Measurements from ENCODE around the gene SOS1.
"Not testable (repeated sequence)": the region's sequence is repeated elsewhere in the genome, so short reads cannot be mapped to it uniquely, and the experiment has no call there.

Gene SOS1

DNA sequence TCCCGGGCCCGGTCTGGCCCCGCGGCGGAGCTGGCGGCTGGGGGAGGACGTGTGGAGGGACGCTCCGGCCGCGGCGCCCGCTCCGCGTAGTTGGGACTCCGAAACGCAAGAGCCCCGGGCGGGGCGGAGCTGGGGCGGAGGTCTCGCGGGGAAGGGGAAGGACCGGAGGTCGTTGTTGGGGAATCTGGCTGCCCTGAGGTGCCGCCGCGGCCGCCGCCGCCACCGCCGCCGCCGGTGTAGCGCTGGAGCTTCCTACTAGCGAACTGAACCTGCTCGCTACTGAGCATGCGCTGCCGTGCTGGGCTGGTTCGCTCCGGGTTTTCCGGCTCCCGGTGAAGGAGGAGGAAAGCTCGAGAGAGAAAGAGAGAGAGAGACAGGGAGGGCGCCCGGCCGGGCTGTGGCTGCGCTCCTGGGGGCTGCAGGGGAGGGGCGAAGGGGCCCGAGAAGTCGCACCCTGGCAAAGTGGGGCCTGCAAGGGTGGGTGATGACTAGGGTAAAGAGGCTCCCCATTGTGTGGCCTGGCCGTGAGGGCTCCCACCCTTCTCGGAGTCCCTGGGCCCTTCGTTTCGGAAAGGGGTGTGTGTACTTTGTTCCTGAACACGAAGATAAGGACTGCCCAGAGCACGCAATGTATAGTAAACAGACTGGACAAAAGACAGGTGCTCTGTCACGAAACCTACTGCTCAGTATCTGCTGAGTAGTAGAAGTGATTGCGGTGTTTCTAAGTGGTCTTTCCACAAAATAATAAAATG is at the start of gene SOS1:
Gene SOS1, minus strand, starts transcription at position 281 of the 752 bp plus-strand sequence. CDS start 629 bp downstream, outside the sequence.
- DNase-seq, result peak; percentile 12 to 53

DNA sequence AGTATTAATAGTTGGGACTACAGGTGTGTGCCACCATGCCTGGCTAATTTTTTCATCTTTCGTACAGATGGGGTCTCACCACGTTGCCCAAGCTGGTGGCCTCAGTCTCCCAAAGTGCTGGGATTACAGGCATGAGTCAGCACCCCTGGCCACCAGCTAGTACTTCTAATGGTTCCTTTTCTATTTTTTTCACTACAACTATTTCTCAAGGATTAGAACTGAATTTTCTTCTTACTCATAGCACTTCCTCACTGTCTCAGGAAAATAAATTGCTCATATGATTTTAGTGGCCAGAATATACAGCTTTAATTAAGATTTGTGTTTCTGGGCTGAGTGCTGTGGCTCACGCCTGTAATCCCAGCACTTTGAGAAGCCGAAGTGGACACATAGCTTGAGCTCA is 43.2 kb upstream of the SOS1 start:
- DNase-seq, result no peak

DNA sequence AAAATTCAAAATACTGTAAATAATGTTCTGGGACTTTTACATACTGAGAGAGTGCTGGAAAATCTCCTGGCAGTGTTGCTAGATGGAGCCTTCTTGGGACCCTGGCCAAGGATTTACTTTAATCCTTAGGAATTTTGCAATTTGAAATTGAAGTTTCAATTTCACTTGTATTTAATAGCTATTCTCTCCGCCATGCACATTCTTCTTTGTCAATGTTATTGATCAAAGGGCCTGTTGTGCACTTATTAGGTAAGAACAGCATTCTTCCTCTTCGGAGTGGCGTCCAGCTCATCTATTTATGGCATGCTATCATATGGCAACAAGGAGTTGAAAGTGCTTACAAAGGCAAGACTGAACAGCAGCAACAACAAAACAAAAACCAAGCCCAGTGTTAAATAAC is 40.1 kb upstream of the SOS1 start:
- no peak for DNase-seq

DNA sequence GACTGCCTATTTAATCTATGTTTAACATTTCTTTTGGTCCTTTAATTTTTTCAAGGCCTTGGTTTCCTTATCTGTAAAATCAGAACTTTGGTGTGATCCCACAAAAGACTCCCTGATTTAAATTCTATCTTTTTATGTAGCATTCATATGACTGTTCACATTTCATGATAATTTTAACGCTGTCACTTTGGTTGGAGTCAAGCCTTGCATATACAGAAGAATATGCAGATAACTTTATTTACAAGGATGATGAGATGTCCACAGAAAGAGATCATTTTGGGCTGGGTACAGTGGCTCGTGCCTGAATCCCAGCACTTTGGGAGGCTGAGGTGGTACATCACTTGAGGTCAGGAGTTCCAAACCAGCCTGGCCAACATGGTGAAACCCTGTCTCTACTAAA is 38.4 kb upstream of the SOS1 start:
- DNase-seq, result no peak

DNA sequence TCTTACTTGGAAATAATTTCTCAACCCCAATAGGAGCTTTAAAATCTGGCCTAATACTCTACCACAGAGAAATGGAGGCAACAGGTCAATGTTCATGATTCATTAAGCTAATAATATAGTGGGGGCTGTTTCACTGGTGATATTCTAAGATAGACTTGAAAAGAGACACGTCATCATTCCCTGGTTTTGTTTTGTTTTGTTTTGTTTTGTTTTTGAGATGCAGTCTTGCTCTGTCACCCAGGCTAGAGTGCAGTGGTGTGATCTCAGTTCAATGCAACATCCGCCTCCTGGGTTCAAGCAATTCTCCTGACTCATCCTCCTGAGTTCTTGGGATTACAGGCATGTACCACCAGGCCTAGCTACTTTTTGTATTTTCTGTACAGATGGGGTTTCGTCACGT is 37.5 kb upstream of the SOS1 start:
- DNase-seq, result no peak

DNA sequence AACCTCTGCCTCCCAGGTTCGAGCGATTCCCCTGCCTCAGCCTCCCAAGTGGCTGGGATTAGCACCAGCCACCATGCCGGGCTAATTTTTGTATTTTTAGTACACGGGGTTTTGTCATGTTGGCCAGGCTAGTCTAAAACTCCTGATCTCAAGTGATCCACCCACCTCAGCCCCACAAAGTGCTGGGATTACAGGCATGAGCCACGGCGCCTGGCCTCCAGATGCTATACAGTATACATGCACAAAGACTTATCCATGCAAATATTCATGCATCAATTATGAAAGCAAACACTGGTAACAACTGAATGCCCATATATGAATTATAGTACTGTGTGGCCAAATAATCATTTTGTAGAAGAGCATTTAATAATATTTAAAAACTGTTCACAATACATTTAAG is 36.0 kb upstream of the SOS1 start:
- no peak for DNase-seq

DNA sequence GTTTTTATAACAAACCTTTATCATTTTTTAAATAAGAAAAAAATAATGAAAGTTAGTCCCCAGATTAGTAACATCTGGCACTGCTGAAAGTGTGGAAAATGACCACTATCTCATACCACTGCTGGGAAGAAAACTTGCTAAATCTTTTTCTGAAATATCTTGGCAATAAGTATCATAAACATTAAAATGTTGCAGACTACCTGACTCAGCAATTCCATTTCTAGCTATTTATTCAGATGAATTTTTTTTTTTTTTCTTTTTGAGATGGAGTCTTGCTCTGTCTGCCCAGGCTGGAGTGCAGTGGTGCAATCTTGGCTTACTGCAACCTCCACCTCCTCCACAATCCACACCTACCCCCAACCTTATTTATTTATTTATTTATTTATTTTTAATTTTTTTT is 35.3 kb upstream of the SOS1 start:
- DNase-seq, result no peak

DNA sequence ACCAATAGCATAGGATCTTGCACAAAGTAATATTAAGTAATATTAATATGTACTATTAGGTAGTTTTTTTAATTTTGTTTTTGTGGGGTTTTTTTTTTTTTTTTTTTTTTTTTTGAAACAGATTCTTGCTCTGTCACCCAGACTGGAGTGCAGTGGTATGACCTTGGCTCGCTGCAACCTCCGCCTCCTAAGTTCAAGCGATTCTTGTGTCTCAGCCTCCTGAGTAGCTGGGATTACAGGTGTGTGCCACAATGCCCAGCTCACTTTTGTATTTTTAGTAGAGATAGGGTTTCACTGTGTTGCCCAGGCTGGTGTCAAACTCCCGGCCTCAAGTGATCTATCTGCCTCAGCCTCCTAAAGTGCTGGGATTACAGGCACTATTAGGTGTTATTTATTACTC is 34.7 kb upstream of the SOS1 start:
- not testable (repeated sequence) for DNase-seq

DNA sequence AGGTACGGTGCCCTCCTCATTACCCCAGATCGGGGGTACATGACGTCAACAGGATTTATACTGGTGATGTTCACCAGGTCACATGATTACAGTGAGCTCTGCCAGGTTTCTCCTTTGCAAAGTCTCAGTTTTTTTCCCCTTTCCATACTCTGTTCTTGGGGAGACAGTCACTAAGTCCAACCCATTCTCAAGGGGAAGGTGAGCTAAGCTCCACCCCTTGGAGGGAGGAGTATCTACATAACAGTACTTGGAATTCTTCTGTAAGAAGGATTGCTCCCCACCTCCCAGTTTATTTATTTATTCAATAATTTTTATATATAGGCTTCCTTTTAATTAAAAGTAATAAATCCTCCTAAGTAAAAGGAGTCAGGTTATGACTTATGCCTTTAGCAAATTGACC is 34.1 kb upstream of the SOS1 start:
- no peak for DNase-seq

DNA sequence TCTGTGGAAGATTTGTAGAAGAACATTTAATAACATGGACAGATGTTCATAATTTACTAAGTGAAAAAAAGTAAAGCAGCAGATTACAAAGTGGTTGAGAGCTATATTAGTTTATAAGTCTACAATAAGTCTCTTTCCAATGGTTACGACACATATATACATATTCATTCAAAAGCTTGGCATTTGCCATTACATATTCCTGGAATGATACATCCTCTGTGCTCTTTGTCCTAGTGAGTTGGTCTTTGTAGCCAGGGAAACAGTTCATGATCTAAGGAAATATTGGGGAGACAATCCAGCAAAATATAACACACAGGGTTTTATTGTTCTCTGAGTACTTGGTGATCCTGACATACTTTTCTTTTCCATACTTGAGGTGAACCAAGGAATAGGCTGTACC is 32.5 kb upstream of the SOS1 start:
- no peak for DNase-seq

DNA sequence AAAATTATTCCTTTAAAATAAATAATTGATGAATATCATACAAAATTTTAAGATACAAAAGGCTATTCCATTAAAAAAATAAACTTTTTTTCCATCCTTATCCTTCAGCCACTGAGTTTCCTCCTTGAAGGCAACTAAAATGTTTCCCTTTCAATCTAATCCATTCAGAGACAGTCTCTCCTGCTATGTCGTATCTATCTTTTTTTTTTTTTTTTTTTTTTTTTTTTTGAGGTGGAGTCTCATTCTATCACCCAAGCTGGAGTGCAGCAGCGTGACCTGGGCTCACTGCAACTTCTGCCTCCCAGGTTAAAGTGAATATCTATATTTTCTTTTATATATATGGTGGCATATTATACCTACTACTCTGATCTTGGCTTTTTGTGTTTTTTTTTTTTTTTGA is 31.7 kb upstream of the SOS1 start:
- DNase-seq, result no peak

DNA sequence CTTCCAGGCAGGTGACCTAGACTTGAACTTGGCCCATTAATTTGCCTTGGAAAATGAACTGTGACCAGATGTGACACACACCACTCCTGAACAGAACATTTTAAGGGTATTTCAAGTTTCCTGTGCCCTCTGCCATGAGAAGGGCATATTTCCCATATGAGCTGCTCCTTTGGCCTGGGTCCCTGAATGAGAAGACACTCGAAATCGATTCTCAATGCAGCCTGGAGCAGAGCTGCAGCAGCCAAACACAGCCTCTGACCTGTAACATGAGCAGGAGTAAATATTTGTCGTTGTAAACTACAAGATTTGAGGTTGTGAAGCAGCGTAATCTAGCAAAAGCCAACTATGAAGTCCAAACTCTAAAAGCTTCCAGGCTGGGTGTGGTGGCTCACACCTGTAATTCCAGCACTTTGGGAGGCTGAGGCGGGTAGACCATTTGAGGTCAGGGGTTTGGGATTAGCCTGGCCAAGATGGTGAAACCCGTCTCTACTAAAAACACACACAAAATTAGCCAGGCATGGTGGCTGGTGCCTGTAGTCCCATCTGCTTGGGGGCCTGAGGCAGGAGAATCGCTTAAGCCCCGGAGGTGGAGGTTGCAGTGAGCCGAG is 30.1 kb upstream of the SOS1 start:
- DNase-seq, result no peak

DNA sequence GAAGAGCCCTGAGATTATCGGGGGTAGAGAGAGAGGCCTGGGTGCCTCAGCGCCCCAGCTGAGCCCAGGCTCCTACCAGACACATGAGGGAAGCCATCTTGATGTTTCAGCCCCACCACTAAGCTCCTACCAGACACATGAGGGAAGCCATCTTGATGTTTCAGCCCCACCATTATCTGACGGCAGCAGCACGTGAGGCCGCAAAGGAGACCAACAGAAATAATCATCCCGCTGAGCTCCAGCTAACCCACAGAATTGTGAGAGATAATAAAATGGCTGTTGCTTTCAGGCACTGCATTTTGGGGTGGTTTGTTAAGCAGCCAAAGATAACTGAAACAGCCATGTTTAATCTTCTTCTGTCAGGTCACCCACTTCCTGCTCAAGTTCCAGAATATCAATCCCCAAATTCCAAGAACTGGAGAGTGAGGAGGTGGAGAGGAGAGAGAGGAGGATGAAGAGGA is 29.3 kb upstream of the SOS1 start:
- no peak for DNase-seq

DNA sequence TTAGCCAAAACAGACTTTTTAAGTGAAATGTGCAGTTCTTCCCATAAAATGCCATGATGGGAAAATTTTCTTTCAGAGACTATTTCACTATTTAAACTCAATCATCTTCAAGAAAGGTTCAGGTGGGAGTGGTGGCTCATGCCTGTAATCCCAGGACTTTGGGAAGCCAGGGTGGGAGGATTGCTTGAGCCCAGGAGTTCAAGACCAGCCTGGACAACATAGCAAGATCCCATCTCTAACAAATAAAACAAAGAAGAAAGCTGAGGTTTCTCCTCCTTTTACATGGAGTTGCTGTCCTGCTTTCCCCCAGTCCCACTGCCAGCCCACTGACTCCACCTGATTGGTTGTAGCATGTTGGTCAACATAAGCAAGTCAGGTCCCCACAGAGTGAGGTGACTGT is 25.8 kb upstream of the SOS1 start:
- no peak for DNase-seq

DNA sequence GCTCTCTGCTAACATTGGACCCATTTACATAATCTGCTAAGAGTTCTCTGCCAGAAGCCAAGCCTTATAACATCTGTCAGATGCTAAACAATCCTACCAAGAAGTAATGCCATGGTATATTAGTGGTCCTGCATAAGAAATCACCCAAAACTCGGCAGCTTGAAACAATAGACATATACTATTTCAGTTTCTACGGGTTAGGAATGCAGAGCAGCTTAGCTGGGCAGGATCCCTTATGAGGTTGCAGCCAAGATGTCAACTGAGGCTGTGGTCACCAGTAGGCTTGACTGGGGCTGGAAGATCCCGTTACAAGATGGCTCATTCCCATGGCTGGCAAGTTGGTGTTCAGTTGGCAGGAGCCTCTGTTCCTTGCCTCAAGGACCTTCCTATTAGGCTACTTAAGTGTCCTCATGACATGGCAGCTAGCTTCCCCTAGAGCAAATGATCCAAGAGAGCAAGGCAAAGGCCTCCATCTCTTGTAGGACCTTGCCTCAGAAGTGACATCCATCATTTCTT is 25.1 kb upstream of the SOS1 start:
- no peak for DNase-seq

DNA sequence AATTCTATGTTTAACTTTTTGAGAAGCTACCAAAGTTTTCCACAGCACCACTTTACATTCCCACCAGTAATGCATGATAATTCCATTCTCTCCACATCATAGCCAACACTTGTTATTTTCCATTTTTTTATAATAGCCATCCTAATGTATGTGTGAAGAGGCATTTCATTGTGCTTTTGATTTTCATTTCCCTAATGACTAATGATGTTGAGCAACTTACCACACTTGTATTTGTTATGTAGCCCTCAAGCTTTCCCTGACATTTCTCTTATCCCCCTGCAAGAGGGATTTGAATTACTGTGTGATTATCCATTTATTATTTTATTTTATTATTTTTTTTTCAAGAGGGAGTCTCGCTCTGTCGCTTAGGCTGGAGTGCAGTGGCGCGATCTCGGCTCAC is 23.6 kb upstream of the SOS1 start:
- no peak for DNase-seq

DNA sequence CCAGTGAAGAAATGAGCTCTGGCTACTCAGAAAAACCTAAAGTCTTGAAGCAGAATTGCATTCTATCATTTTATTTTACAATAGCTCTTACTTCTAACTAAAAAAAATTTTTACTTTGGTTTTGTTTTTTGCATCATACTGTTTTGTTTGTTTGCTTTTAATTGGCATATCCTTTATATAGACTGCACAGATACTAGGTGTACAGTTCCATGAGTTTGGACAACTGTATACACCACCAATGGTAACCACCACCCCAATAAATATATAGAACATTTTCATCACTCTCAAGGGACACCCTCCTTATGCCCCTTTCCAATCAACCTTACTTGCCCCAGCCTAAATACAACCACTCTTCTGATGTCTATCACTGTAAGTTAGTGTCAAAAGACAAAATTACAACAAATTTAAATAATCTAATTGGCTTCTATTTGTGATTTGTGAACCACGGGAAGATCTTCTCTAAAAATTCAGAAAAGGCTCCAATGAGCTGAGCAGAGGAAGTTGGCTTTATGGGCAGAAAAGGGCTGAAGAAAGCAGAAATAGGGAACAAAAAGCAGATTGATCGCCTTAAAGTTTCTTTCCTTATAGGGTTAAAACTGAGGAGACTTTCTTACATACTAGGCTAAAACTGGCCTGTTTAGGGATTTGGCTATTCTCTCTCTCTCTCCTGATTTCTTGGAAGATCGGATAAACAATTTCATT is 22.2 kb upstream of the SOS1 start:
- DNase-seq, result no peak

DNA sequence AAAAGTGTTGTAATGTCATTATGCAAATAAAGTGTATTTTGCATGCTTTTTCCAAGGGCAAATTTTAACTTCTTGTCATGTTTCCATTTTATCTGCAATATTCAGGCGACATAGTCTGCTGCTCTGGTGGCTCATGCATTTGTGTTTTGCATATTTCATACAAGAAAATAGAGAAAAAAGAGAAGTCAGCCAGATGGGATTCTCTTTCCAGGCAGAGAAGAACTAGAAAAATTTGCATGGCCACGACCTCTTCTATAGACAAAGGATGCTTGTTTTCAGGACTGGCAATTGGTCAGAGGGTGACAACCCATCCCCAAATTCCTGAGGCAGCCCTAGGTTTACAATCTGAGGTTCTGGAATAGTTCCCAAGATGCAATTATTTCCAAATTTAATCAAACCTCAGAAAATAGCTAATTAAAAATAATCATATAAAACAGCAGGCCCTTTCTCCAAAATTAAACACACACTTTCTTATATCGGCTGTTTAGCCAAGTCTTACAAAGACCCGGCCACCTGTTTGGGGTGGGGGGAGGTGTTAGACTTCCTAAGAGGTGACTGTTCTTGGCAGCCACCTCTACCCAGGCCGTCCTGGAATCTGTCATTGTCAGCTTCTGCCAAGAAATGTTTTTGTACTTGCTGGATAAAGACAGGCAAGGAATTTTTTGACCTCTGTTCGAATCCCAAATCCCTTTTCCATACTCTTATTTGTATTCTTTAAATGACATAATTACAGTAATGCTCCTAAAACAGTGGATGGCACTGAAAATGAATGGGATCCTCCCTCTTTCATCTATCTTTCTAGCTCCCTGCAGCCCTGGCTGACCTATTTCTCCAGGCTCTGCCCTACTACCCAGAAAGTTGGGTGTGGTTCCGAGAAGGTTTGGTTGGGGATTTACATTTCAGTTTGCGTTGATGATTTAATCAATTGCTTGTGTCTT is 20.8 kb upstream of the SOS1 start:
- DNase-seq, result peak in 1 of 2 experiments; percentile 56

DNA sequence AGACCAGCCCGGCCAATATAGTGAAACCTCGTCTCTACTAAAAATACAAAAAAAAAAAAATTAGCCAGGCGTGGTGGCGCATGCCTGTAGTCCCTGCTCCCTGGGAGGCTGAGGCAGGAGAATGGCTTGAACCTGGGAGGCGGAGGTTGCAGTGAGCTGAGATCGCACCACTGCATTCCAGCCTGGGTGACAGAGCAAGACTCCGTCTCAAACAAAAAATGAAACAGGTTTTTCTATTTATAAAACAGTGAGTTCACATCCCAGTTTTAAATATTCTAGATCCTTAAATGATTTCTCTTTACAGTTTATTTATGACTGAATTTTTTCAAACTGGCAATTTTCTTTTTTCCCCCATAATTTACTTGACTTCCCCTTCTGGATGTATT is 20.1 kb upstream of the SOS1 start:
- not testable (repeated sequence) for DNase-seq

DNA sequence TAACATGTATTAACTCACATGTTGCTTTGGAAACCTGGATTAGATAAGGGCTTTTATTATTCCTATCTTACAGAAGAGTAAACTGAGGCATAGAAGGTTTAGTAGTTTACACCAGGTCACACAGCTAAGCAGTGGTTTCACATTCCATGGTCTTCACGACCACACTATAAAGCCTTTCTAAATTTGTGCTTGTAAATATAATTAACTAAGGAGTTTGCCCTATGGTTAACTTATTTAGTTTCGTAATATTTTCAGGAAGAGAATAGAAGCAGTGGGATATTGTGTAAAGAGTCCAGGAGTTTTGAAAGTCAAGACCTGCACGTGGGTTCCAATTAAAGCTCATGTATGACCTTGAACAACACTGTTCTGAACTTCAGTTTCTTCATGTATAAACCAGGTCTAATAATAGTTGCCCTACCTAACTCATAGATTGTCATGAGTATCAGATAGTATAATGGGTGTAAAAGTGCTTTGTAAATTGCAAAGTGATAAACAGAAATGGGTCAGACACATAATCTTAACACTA is 19.5 kb upstream of the SOS1 start:
- DNase-seq, result no peak

DNA sequence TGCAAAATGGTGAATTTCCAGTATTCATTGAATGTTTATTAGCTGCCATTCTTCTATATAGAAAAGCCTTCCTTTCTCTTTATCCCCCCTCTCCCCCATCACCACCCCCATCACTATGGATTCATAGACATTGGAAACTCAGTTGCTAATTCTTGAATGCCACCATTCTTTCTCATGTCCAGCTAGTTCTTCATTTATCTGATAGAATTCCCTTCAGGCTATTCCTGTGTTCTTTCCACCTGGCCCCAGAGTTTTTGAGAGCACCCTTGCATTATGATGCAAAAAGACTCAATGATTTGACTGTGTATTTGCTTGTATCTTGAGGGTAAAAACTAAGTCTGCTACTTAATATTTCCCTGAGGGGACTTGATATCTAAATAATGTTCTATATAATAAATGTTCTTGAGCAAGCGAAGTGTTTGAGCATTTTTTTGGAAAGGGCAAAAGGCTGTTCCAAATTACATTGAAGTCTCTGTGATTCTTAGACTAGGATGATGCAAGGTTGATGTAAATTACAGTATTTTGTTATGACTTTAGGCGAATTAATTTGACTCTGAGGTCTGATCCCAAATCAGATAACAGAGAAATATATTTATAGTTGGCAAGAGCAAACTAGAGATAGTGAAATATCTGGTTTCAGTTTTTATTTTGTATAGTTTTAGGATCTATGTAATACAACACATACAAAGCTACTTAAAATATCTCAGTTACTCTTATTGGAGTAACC is 18.8 kb upstream of the SOS1 start:
- DNase-seq, result no peak

DNA sequence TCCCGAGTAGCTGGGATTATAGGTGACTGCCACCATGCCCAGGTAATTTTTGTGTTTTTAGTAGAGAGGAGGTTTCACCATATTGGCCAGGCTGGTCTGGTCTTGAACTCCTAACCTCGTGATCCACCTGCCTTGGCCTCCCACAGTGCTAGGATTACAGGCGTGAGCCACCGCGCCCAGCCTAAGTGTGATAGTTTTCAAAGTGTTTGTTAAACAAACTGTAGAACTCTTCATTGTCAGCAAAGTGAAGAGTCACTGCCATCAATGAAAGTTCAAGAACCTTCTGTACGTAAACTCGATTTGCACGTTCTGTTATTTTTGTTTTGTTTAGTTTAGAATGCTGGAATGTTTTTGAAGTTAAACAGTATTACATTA is 18.0 kb upstream of the SOS1 start:
- no peak for DNase-seq

Measured in cerebellar nuclear complex (tissue), 1 donor.